22Rv1 (cell line): Measurements from ENCODE around the gene C2orf42.

Experiments
- H3K27ac ChIP-seq: fragments of 450-650 bp; 2 replicates; pipeline ENCODE4 v1.5.1; 2017
- ZFX ChIP-seq: fragments of 450-650 bp; IDR thresholded peaks from 2 replicates; pipeline ENCODE4 v1.6.1; 2017; ENCODE audit warnings: antibody characterized with exemption, borderline replicate concordance
- TF ChIP-seq, protein P1 (sequence below): fragments of 450-650 bp; IDR thresholded peaks from 2 replicates; pipeline ENCODE4 v1.5.1; 2017; ENCODE audit warnings: mild to moderate bottlenecking

Gene C2orf42

DNA sequence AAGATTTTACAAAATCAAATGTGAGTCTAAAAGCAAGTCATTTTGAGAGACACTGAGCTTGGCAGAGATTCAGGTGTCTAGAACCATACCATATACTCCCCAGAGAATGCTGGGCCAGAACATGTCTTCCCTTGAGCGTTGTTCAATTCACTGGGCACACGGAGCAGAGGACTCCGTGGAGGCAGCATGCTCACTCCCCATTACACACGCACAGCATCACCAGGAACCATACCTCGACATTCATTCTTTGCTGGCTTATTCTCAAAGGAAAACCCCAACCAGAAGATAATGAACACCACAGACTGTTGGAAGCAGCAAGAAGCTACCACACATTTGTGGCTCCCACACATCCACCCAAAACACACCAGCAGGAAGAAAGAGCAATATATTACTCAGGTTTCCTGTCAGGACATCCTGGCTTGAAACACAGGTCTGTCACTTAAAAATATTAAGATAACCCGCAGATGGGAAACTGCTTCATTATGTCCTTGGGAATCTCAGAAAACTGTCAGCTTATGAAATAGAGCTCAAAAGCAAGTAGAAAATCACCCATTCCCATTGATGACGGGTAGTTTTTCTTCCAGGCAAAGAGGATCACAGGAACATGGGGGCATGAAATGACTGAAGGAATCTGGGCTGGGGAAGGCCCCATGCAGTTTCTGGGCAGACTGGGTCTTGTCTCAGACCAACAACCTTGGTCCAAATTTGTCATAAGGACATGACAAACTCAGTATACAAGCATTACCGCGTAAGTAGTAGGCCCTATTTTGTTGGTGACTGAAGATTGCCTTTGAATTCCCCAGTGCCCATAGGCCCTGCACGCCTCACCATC is 57.1 kb downstream of the C2orf42 start:
- peak overlapping the region; percentile 90 for H3K27ac ChIP-seq
- TF ChIP-seq, protein P1, sequence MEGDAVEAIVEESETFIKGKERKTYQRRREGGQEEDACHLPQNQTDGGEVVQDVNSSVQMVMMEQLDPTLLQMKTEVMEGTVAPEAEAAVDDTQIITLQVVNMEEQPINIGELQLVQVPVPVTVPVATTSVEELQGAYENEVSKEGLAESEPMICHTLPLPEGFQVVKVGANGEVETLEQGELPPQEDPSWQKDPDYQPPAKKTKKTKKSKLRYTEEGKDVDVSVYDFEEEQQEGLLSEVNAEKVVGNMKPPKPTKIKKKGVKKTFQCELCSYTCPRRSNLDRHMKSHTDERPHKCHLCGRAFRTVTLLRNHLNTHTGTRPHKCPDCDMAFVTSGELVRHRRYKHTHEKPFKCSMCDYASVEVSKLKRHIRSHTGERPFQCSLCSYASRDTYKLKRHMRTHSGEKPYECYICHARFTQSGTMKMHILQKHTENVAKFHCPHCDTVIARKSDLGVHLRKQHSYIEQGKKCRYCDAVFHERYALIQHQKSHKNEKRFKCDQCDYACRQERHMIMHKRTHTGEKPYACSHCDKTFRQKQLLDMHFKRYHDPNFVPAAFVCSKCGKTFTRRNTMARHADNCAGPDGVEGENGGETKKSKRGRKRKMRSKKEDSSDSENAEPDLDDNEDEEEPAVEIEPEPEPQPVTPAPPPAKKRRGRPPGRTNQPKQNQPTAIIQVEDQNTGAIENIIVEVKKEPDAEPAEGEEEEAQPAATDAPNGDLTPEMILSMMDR, result no peak
- no peak for TF ChIP-seq ZFX

DNA sequence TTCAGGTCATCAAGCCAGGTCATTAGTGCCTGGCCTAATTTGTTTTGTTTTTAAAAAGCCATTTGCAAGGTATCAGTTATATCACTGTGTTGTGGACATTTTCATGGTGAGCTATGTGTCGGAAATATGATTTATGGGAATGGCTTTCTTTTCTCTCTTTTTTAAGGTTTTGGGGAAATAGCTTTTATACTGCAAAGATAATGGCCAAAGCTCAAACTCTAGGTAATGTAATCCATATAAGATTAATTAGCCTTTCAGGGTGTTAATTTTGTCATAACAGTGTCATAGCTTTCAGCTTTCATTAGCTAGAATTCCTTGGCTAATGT is 57.7 kb downstream of the C2orf42 start:
- H3K27ac ChIP-seq, result peak overlapping the region; percentile 90
- TF ChIP-seq, protein P1, result no peak
- TF ChIP-seq ZFX, result no peak

DNA sequence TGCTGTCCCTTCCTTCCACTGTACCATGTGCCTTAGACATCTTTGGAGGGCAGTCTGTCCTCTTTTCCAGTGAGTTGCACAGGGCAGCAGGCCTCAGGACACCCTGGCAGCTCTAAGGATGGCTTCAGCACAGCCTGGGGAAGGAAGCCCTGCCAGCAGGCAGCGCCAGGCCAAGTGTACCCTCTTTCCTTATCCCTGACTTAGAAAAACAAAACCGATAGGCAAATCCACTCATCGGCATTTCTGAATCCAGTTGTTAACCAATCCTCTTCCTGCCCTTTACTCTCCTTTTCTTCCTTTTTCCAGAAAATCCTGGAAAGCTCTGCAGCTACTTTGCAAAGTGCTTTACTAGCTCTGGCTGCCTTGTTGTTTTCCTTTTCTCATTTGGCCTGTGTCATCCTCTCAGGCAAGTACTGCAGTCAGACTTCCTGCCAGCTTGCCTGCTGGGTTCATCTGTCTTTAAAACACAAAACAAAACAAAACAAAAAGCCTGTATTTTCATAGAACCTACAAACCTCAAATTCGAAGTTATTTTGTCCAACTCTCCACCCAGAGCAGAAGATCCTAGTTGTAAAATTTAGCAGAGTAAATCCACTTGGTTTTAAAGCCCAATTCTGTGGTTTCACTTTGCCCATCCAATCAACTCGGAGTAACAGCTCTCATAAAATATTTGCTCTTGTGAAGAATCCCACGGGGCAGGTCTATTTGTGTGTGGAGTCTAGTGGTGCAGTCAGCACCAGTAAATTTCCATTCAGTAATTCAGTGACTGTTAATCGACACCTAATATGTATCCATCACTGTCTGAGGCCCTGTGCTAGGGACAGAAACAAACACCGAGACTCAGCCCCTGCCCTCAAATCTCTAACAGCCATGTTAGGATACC is 58.3 kb downstream of the C2orf42 start:
- H3K27ac ChIP-seq, result peak overlapping the region; percentile 90
- no peak for TF ChIP-seq ZFX

DNA sequence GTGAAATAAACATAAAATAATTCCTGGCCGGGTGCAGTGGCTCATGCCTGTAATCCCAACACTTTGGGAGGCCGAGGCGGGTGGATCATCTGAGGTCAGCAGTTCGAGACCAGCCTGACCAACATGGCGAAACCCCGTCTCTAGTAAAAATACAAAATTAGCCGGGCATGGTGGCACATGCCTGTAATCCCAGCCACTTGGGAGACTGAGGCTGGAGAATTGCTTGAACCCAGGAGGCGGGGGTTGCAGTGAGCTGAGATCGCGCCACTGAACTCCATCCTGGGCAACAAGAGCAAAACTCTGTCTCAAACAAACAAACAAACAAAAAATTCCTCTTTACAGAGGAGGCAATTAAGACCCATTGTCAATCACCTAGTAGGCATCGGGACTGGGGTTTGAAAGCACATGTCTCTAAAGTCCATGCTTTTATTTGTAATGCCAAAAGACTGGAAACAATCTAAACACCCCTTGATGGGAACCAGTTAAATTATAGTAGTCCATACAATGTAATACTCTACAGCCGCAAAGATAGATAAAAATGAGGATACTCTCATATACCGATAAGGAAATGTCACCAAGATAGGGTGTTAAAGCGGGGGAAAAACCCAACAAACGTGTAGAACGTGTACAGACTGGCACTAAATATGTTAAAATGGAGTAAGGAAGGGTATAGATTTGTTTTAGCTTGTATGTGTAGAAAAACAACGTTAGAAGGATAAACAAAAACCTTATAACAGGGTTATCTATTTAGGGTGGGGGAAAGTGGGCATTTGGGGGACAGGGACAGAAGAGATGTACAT is 59.3 kb downstream of the C2orf42 start:
- H3K27ac ChIP-seq, result peak overlapping the region; percentile 90

DNA sequence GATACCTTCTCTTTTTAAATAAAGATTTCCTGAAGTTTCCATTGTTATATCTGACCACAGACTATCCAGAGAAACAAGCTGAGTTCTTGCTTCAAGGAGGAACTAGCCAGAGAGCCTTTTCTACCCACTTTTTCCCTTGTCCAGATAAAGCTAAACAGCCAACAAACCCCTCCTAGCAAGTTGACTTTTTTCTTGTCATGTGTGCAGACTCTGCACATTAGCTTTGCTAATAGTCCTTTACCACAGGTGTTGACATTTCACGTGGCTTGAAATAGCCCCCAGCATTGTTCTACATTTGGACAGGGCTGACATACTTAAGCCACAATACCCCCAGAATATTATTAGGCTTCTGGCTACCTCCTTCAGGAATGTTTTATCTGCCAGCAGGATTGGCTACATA is 62.8 kb downstream of the C2orf42 start:
- TF ChIP-seq, protein P1, result no peak
- TF ChIP-seq ZFX, result no peak
- no peak overlapping the region for H3K27ac ChIP-seq

DNA sequence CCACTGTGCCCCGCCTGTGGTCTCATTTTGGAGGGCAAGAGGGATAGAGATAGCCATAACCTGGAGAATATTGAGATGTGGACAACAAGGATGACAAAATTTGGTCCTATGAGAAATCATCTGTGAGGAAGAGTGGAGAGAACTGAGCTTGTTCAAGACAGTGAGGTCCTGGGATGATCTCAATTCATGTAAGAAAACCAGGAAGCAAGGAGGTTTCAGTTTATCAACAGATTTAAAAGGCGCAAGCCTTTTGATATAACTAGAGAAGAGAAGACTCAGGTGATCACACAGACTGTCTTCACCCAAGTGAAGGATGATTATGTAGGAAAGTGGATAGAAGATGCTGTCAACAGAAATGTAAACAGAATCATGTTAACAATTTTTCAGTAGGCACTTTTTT is 64.4 kb downstream of the C2orf42 start:
- TF ChIP-seq, protein P1, result no peak
- TF ChIP-seq ZFX, result no peak
- H3K27ac ChIP-seq, result no peak overlapping the region

DNA sequence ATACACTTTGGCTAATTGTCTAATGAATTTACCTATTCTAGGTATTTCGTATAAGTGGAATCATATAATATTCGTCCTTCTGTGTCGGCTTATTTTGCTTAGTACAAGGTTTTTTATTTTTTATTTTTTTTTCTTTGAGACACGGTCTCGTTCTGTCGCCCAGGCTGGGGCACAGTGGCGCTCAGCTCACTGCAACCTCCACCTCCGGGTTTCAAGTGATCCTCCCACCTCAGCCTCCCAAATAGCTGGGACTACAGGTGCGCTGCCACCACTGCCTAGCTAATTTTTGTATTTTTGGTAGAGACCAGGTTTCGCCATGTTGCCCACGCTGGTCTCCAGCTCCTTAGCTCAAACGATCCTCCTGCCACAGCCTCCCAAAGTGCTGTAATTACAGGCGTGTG is 65.3 kb downstream of the C2orf42 start:
- TF ChIP-seq ZFX, result no peak
- TF ChIP-seq, protein P1, result no peak
- peak overlapping the region; percentile 83 for H3K27ac ChIP-seq
